Liver (tissue), 9 donors: Measurements from ENCODE around the gene ACTC1. TPM values are rescaled to one million over a fixed set of nuclear protein-coding genes. Genes with fewer than 3 reads are reported as not detected.

ENCODE experiments used
- DNase-seq: peaks from one replicate; pipeline ENCODE4 v3.0.0-alpha.2; 2017; ENCODE audit warnings: low spot score
- H3K27ac ChIP-seq, 2 donors: one replicate each; pipeline ENCODE4 v1.7.0; 2013; ENCODE audit warnings: inconsistent platforms in 2 of 2, low read length in 2 of 2, control low read depth in 1 of 2, low read depth in 1 of 2, mild to moderate bottlenecking in 1 of 2
- H3K27me3 ChIP-seq, 4 donors: one replicate each; pipeline versions ENCODE4 v1.6.1 to v1.7.0; 2013; ENCODE audit warnings: low read length in 3 of 4, inconsistent platforms in 1 of 4, mild to moderate bottlenecking in 1 of 4, moderate library complexity in 1 of 4; ENCODE audit not compliant: control insufficient read depth in 4 of 4, insufficient read depth in 4 of 4
- H3K36me3 ChIP-seq, 4 donors: one replicate each; pipeline versions ENCODE4 v1.6.1 to v1.7.0; 2013; ENCODE audit warnings: low read length in 3 of 4, mild to moderate bottlenecking in 3 of 4, low read depth in 1 of 4, moderate library complexity in 1 of 4; ENCODE audit not compliant: control insufficient read depth in 4 of 4, insufficient read depth in 3 of 4
- H3K4me1 ChIP-seq, 4 donors: one replicate each; pipeline versions ENCODE4 v1.6.1 to v1.7.0; 2013; ENCODE audit warnings: low read length in 3 of 4, mild to moderate bottlenecking in 3 of 4, moderate library complexity in 1 of 4; ENCODE audit not compliant: control insufficient read depth in 4 of 4, insufficient read depth in 4 of 4
- H3K4me3 ChIP-seq, 3 donors: one replicate each; pipeline versions ENCODE4 v1.6.1 to v1.7.0; 2013; ENCODE audit warnings: low read length in 3 of 3, control low read depth in 1 of 3, low read depth in 1 of 3, mild to moderate bottlenecking in 1 of 3
- H3K9ac ChIP-seq, 2 donors: one replicate each; pipeline ENCODE4 v1.7.0; 2013; ENCODE audit warnings: low read length in 2 of 2, mild to moderate bottlenecking in 2 of 2, moderate library complexity in 2 of 2, control low read depth in 1 of 2, low read depth in 1 of 2
- H3K9me3 ChIP-seq, 4 donors: one replicate each; pipeline versions ENCODE4 v1.6.1 to v1.7.0; 2013; ENCODE audit warnings: low read length in 3 of 4; ENCODE audit not compliant: control insufficient read depth in 4 of 4
- ATF3 ChIP-seq: IDR thresholded peaks from 2 replicates; pipeline ENCODE4 v1.6.1; 2016; ENCODE audit warnings: antibody characterized with exemption
- CTCF ChIP-seq: fragments of 150-350 bp; IDR thresholded peaks from 2 replicates; pipeline ENCODE4 v1.5.1; 2017; ENCODE audit warnings: improper control_type of control experiment, low read depth, low read length; ENCODE audit not compliant: missing input control
- EGR1 ChIP-seq, 2 donors: IDR thresholded peaks; 2 replicates each; pipeline ENCODE4 v1.6.1; 2016 to 2018; ENCODE audit warnings: antibody characterized with exemption in 2 of 2, low read depth in 2 of 2
- FOXA1 ChIP-seq: IDR thresholded peaks from 2 replicates; pipeline ENCODE4 v1.6.1; 2016; ENCODE audit warnings: antibody characterized with exemption
- FOXA2 ChIP-seq: IDR thresholded peaks from 2 replicates; pipeline ENCODE4 v1.6.1; 2016; ENCODE audit warnings: antibody characterized with exemption
- GABPA ChIP-seq, 2 donors: IDR thresholded peaks in 1 of 2; conservative IDR thresholded peaks in 1 of 2; 2 replicates each; pipeline ENCODE4 v1.6.1; 2016; ENCODE audit warnings: antibody characterized with exemption in 2 of 2, mild to moderate bottlenecking in 1 of 2, moderate library complexity in 1 of 2
- HNF4A ChIP-seq, 2 donors: conservative IDR thresholded peaks; 2 replicates each; pipeline ENCODE4 v1.6.1; 2016; ENCODE audit warnings: antibody characterized with exemption in 2 of 2, mild to moderate bottlenecking in 2 of 2
- HNF4G ChIP-seq: IDR thresholded peaks from 2 replicates; pipeline ENCODE4 v1.6.1; 2016; ENCODE audit warnings: antibody characterized with exemption
- JUND ChIP-seq, 2 donors: IDR thresholded peaks; 2 replicates each; pipeline ENCODE4 v1.6.1; 2016; ENCODE audit warnings: antibody characterized with exemption in 2 of 2
- MAX ChIP-seq: IDR thresholded peaks from 2 replicates; pipeline ENCODE4 v1.6.1; 2016; ENCODE audit warnings: antibody characterized with exemption
- RAD21 ChIP-seq, 2 donors: IDR thresholded peaks; 2 replicates each; pipeline ENCODE4 v1.6.1; 2016; ENCODE audit warnings: antibody characterized with exemption in 2 of 2, mild to moderate bottlenecking in 2 of 2
- REST ChIP-seq: IDR thresholded peaks from 2 replicates; pipeline ENCODE4 v1.6.1; 2016; ENCODE audit warnings: antibody characterized with exemption, mild to moderate bottlenecking
- RXRA ChIP-seq, 2 donors: IDR thresholded peaks; 2 replicates each; pipeline ENCODE4 v1.6.1; 2017 to 2018; ENCODE audit warnings: antibody characterized with exemption in 2 of 2, mild to moderate bottlenecking in 1 of 2
- TAF1 ChIP-seq: conservative IDR thresholded peaks from 2 replicates; pipeline ENCODE4 v1.6.1; 2016; ENCODE audit warnings: antibody characterized with exemption, mild to moderate bottlenecking
- YY1 ChIP-seq: IDR thresholded peaks from 2 replicates; pipeline ENCODE4 v1.6.1; 2016; ENCODE audit warnings: antibody characterized with exemption, mild to moderate bottlenecking
- ZBTB33 ChIP-seq: IDR thresholded peaks from 2 replicates; pipeline ENCODE4 v1.6.1; 2016; ENCODE audit warnings: antibody characterized with exemption
- WGBS: extraction: QIAGEN DNeasy Blood & Tissue Kit; methylation state at CpG from one replicate; pipeline ENCODE4 v1.1.7; 2013; 5-methylcytosine and 5-hydroxymethylcytosine counted together
- polyA plus RNA-seq, 2 donors: library from polyadenylated mRNA; stranded (reverse) in 1 of 2; unstranded in 1 of 2; fragments of 200-250 nt in 1 of 2; fragments of >200 nt in 1 of 2; fragmentation: Nextera tagmentation in 1 of 2; extraction: Ambion mirVana in 1 of 2; gene quantifications; one replicate each; pipeline versions ENCODE4 v1.2.1 to v1.2.3, GENCODE V29; 2013 to 2015
- total RNA-seq, 2 donors: library from RNA; depleted of rRNA; stranded (reverse); fragments of >200 nt; gene quantifications; one replicate each; pipeline ENCODE4 v1.2.3, GENCODE V29; 2014
- donor health status: healthy.
- donor health status: healthy.
- donor health status: healthy.
- donor health status: healthy.
- donor health status: healthy.

ACTC1 gene
- total and polyA plus RNA-seq, 4 donors: 0.08 to 0.89 TPM; not detected in 2

- no peak overlapping the region for H3K4me3 ChIP-seq
- H3K27me3 ChIP-seq: no peaks in the 10 kb centered on the region
- DNase-seq: no peak
- no peak overlapping the region for H3K27ac ChIP-seq
- no peaks in the 10 kb centered on the region for H3K36me3 ChIP-seq
- WGBS: 95% methylated on average over 3 of the region's 3 CpGs
- no peak overlapping the region for H3K9ac ChIP-seq
- no peaks in the 10 kb centered on the region for H3K4me1 ChIP-seq
- no peaks in the 10 kb centered on the region for H3K9me3 ChIP-seq
- TF ChIP-seq FOXA2 (no peak), MAX (no peak), EGR1 (IDR thresholded peaks at IDR 0.05; ENCODE audit: low read depth in 2 of 2) (no peak), FOXA1 (no peak), ATF3 (no peak), JUND (IDR thresholded peaks at IDR 0.05) (no peak), TAF1 (no peak), CTCF (no peak), HNF4A (conservative IDR thresholded peaks at IDR 0.05) (no peak), RXRA (IDR thresholded peaks at IDR 0.05) (no peak), RAD21 (IDR thresholded peaks at IDR 0.05) (no peak), ZBTB33 (no peak), YY1 (no peak), GABPA (IDR thresholded peaks at IDR 0.05 in 1 of 2, conservative IDR thresholded peaks at IDR 0.05 in 1 of 2) (no peak), HNF4G (no peak)
These were observed 42.9 kb upstream of the ACTC1 start for GRCh38 chr15:34838282-34838681.

GRCh38 chr15:34837246-34838016 is 42.1 kb upstream of the ACTC1 start:
- TF ChIP-seq YY1 (no peak), JUND (IDR thresholded peaks at IDR 0.05) (no peak), REST (no peak), EGR1 (IDR thresholded peaks at IDR 0.05; ENCODE audit: low read depth in 2 of 2) (no peak), TAF1 (no peak), CTCF (no peak), GABPA (IDR thresholded peaks at IDR 0.05 in 1 of 2, conservative IDR thresholded peaks at IDR 0.05 in 1 of 2) (no peak)
- no peak overlapping the region for H3K4me3 ChIP-seq
- H3K27me3 ChIP-seq: no peaks in the 10 kb centered on the region
- no peaks in the 10 kb centered on the region for H3K4me1 ChIP-seq
- no peak overlapping the region for H3K27ac ChIP-seq
- H3K36me3 ChIP-seq: no peaks in the 10 kb centered on the region
- DNase-seq: no peak
- no peaks in the 10 kb centered on the region for H3K9me3 ChIP-seq
- whole genome bisulfite sequencing: 73% methylated on average over 6 of the region's 6 CpGs
- H3K9ac ChIP-seq: no peak overlapping the region
